ENCODE results near the gene FRG2B.

GRCh38 chr10:133617196-133617595, 9.4 kb downstream of the FRG2B start:
- TF ChIP-seq CTCF (conservative IDR thresholded peaks at IDR 0.05 in 1 of 2, IDR thresholded peaks at IDR 0.05 in 1 of 2; ENCODE audit: low read depth in 1 of 2, low read length in 2 of 2): no peak
- TF ChIP-seq EZH2 (IDR thresholded peaks at IDR 0.05; ENCODE audit: low read length, missing control alignments): no peak
